ENCODE data around the gene TMOD4.

Gene TMOD4

GRCh38 chr1:151158751-151159251, 17.0 kb downstream of the TMOD4 start:
- no peak overlapping the region for H3K27ac ChIP-seq
- TF ChIP-seq, protein P1, sequence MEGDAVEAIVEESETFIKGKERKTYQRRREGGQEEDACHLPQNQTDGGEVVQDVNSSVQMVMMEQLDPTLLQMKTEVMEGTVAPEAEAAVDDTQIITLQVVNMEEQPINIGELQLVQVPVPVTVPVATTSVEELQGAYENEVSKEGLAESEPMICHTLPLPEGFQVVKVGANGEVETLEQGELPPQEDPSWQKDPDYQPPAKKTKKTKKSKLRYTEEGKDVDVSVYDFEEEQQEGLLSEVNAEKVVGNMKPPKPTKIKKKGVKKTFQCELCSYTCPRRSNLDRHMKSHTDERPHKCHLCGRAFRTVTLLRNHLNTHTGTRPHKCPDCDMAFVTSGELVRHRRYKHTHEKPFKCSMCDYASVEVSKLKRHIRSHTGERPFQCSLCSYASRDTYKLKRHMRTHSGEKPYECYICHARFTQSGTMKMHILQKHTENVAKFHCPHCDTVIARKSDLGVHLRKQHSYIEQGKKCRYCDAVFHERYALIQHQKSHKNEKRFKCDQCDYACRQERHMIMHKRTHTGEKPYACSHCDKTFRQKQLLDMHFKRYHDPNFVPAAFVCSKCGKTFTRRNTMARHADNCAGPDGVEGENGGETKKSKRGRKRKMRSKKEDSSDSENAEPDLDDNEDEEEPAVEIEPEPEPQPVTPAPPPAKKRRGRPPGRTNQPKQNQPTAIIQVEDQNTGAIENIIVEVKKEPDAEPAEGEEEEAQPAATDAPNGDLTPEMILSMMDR (conservative IDR thresholded peaks at IDR 0.05): no peak
- no peak for TF ChIP-seq ZFX (IDR thresholded peaks at IDR 0.05)

- H3K27ac ChIP-seq: no peak overlapping the region
- TF ChIP-seq ZFX (IDR thresholded peaks at IDR 0.05): no peak
- TF ChIP-seq, protein P1 (conservative IDR thresholded peaks at IDR 0.05): no peak
These were observed 17.5 kb downstream of the TMOD4 start for GRCh38 chr1:151158326-151158725.

- H3K27ac ChIP-seq: no peak overlapping the region
- no peak for TF ChIP-seq ZFX (IDR thresholded peaks at IDR 0.05)
- TF ChIP-seq, protein P1 (conservative IDR thresholded peaks at IDR 0.05): no peak
These were observed 18.7 kb downstream of the TMOD4 start for GRCh38 chr1:151157067-151157531.

DNA sequence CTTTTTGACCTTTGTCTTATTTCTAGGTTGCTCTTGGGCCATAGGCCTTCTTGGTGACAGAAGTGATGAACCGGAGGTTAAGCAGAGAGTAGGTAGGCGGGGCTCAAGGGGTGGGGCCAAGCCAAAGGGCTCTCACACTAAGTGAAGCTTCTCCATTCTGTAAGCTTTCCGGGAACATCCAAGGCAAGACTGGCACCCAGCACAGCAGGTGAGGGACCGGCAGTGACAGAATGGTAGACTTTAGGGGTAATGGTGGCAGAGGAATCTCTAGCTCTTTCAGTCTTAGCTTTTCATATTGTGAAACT, 19.3 kb downstream of the TMOD4 start, which contains the start of gene TNFAIP8L2:
Gene TNFAIP8L2 (plus strand): TSS at position 135 of the 305 bp plus-strand sequence. CDS start 2,049 bp downstream, outside the sequence.
- H3K27ac ChIP-seq: no peak within 1 kb of the TSS
- TF ChIP-seq, protein P1 (conservative IDR thresholded peaks at IDR 0.05): no peak
- no peak for TF ChIP-seq ZFX (IDR thresholded peaks at IDR 0.05)

DNA sequence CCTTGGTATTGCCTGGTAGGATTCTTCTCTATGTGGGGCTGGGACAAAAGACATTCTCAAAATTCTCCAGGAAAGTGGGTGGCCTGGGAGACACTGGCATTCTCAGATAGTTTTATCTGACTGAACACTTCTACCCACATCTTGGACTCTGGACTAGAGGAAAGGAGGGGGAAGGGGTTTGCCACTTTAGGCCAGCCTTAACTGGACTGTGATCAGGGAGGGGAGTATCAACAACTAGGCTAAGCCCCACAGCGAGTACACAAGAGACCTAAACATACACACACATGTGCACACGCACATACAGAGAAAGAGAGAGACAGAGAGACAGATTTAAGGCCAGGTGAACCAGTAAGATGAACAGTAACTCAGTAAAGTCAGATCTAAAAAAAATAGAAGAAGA, 28.1 kb downstream of the TMOD4 start:
- H3K27ac ChIP-seq: no peak overlapping the region
- TF ChIP-seq ZFX (IDR thresholded peaks at IDR 0.05): no peak
- TF ChIP-seq, protein P1 (conservative IDR thresholded peaks at IDR 0.05): no peak

- no peak for TF ChIP-seq ZFX (IDR thresholded peaks at IDR 0.05)
- TF ChIP-seq, protein P1 (conservative IDR thresholded peaks at IDR 0.05): no peak
- no peak overlapping the region for H3K27ac ChIP-seq
These were observed 28.7 kb downstream of the TMOD4 start for GRCh38 chr1:151147132-151147503.

GRCh38 chr1:151146412-151147131, 29.2 kb downstream of the TMOD4 start, which contains the start of gene SEMA6C:
SEMA6C (minus strand) TSS chr1:151146631; CDS start chr1:151142621, 4,010 bp downstream.
- peak within 1 kb of the TSS; percentile 9; the same call in 1 of the 2 replicates for H3K27ac ChIP-seq
- TF ChIP-seq, protein P1 (conservative IDR thresholded peaks at IDR 0.05): no peak
- TF ChIP-seq ZFX (IDR thresholded peaks at IDR 0.05): no peak
